COR-L47 (cell line): ENCODE results near the gene KRTAP3-3.
A peak's percentile ranks its signal among the peaks of the same experiment; 100 is the strongest.

Source experiments
- DNase-seq: peaks from one replicate; lab custom pipeline; 2025; lab: John Stamatoyannopoulos, UW

The KRTAP3-3 gene

DNA sequence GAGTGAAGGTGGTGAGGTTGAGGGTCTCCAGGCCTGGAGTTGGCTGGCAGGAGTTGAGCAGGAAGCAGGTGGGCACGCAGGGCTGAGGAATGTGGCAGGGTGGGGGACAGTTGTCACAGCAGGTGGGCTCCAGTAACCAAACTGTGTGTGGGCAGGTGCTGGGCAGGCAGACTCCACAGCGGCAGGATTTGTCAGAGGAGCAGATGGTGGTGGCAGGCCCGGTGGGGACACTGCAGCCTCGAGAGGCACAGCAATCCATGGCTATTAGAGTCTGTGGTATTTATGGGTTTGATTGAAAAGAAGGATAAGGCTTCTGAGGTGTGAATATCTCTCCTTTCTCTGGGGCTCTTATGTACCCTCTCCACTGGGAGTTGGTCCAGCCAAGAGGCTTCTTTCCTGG lies at the start of gene KRTAP3-3:
Gene KRTAP3-3 (minus strand): TSS at position 326 of the 400 bp plus-strand sequence. CDS start 67 bp downstream, at position 259.
- DNase-seq: no peak

DNA sequence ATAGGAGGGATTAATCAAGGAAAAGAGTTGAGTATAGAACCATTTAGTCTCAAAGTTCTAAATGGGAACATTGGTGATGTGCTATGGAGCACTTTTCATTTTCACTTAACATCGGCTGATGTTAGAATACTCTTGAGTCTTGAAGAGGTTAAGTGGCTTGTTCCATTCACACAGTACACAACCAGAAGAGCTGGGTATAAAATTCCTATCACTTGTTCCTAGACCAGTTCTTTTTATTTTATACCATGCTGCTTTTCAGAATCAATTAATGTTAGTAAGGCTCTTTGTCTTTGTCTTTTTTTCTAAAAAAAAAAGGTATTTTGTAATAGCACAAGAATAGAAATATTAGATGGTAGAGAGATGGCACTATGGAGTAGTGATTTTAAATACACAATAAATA lies 49.0 kb upstream of the KRTAP3-3 start:
- DNase-seq: no peak

DNA sequence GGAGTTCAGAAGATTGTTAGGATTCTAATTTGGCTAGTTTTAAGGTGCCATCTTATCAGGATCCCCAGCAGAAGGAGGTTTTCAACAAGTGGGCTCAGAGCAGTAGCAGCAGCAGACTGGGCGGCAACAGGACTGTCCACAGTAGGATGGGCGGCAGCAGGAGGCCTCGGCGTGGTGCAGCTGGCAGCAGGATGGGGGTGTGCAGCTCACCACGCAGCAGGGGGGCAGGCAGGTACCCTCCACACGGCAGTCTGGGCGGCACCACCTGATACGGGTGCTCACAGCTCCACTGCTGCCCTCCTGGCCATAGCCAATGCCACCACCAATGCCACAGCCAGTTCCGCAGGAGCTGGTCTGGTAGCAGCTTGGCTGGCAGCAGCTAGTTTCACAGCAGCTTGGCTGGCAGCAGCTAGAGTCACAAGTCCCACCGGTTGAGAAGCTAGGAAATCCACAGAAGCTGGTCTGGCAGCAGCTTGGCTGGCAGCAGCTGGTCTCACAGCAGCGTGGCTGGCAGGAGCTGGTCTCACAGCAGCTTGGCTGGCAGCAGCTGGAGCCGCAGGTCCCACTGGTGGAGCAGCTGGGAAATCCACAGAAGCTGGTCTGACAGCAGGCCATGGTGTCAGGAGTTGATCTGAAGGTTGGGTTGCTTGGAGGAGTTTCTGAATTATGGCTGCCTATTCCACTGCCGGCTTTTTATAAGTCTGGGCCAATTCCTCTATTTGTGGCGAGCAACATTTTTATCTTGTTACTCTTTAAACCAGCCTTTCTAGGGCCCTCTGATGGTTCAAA lies 47.0 kb upstream of the KRTAP3-3 start, which contains the start of gene KRTAP1-1:
Gene KRTAP1-1 (minus strand): TSS at position 668 of the 789 bp plus-strand sequence. CDS start 53 bp downstream, at position 615.
- DNase-seq: peak; percentile 64

DNA sequence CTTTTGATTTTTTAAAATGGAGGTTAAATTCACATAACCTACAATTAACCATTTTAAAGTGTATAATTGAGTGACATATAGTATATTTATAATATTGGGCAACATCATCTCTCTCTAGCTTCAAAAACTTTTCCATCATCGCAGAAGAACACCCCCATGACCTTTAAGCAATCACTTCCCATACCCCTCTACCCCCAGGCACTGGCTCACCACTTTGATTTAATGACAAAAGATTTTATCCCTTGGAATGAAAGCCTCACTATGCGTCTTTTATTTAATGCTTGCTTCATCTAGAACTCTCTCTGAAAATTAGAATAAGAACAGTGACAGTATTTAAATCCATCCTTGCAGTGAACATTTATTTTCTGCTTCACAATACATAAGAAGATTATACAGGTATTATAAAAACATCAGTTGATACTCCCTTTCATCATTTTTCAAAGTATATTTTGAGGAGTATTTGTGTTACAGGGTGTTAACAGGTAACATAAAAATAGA lies 43.9 kb upstream of the KRTAP3-3 start:
- DNase-seq: no peak

DNA sequence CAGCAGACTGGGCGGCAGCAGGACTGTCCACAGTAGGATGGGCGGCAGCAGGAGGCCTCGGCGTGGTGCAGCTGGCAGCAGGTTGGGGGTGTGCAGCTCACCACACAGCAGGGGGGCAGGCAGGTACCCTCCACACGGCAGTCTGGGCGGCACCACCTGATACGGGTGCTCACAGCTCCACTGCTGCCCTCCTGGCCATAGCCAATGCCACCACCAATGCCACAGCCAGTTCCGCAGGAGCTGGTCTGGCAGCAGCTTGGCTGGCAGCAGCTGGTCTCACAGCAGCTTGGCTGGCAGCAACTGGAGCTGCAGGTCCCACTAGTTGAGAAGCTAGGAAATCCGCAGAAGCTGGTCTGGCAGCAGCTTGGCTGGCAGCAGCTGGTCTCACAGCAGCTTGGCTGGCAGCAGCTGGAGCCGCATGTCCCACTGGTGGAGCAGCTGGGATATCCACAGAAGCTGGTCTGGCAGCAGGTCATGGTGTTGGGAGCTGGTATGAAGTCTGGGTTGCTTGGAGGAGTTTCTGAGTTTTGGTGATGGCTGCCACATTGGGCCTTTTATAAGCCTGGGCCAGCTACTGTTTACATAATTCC lies 40.5 kb upstream of the KRTAP3-3 start, which contains the start of gene KRTAP1-3:
Gene KRTAP1-3 (minus strand): TSS at position 529 of the 590 bp plus-strand sequence. CDS start 53 bp downstream, at position 476.
- DNase-seq: peak; percentile 73

DNA sequence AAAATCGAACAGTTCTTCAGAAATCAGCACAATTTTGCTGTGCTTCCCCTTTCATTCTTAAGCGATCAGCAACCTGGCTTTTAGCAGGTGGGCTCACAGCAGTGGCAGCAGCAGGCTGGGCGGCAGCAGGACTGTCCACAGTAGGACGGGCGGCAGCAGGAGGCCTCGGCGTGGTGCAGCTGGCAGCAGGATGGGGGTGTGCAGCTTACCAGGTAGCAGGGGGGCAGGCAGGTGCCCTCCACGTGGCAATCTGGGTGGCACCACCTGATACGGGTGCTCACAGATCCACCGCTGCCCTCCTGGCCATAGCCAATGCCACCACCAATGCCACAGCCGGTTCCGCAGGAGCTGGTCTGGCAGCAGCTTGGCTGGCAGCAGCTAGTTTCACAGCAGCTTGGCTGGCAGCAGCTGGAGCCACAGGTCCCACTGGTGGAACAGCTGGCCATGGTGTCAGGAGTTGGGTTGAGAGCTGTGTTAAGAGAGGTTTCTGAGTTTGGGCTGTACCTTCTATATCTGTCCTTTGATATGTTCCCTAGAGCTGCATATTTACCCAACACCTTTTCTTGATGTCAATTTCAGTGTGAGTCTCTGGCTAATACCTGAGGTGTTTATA lies 35.8 kb upstream of the KRTAP3-3 start, which contains the start of gene KRTAP1-4:
Gene KRTAP1-4 (minus strand): TSS at position 563 of the 613 bp plus-strand sequence. CDS start 117 bp downstream, at position 446.
- DNase-seq: no peak

DNA sequence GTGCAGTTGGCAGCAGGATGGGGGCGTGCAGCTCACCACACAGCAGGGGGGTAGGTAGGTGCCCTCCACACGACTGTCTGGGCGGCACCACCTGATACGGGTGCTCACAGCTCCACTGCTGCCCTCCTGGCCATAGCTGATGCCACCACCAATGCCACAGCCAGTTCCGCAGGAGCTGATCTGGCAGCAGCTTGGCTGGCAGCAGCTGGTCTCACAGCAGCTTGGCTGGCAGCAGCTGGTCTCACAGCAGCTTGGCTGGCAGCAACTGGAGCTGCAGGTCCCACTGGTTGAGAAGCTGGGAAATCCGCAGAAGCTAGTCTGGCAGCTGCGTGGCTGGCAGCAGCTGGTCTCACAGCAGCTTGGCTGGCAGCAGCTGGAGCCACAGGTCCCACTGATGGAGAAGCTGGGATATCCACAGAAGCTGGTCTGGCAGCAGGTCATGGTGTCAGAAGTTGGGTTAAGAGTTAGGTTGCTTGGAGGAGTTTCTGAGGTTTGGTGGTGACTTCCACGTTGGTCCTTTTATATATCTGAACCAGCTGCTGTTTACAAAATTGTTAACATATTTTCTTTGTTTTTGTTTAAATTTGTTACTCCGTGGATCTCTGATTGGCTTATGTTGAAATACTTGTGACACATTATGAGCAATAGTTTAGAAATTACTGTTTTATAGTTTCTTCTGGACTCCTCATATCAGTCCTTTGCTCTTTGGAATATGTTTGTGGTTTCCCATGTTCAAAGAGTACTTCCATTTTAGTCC lies 32.9 kb upstream of the KRTAP3-3 start, which contains the start of gene KRTAP1-5:
Gene KRTAP1-5 (minus strand): TSS at position 494 of the 757 bp plus-strand sequence. CDS start 53 bp downstream, at position 441.
- peak; percentile 26 for DNase-seq

DNA sequence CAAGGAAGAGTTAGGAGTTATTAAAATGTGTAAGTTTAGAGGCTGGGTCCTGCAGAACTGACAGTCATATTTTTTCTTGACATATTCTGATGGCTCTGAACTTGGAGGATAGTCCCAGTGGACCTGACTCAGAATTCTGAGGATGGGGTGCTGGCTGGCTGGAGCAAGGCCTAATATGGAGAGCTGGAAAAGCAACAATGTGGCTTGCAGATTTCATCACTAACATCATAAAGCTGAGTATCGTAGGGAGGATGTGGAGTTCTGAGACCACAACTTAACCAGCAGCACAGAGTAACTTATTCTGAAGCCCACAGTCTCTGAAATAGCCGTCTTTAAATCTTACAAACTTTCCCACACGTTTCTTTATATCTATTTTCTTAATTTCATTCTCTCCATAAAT lies 30.7 kb upstream of the KRTAP3-3 start:
- DNase-seq: no peak

DNA sequence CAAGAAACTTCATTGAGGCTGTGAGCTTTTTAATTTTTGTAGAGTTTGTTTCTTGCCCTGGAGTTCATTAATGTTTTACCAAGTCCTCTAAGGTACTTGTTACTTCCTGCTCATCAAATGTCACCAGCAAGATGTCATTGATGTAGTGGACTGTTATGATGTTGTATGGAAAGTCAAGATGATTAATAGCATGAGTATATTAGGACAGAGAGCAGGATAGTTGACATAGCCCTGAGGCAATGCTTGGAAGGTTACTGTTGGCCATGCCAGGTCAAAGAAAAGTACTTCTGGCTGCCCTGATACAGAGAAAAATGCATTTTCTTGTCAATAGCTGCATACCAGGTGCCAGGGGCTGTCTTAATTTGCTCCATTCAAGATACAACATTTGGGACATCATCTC lies 26.4 kb upstream of the KRTAP3-3 start:
- no peak for DNase-seq

DNA sequence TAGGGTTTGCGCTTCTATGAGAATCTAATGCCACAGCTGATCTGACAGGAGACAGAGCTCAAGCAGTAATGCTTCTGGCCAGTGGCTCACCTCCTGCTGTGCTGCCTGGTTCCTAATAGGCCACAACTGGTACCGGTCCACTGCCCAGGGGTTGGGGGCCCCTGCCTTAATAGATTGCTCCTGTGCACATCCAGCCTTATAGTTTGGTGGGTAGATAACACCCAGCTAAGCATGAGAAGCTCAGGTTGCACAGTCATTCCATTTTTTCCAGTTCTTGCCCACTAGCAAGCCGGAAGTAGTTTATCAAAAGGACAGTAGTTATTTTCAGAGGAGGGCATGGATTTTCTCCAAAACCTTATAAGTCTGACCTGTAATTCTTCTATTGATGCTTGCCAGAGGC lies 25.5 kb upstream of the KRTAP3-3 start:
- no peak for DNase-seq

DNA sequence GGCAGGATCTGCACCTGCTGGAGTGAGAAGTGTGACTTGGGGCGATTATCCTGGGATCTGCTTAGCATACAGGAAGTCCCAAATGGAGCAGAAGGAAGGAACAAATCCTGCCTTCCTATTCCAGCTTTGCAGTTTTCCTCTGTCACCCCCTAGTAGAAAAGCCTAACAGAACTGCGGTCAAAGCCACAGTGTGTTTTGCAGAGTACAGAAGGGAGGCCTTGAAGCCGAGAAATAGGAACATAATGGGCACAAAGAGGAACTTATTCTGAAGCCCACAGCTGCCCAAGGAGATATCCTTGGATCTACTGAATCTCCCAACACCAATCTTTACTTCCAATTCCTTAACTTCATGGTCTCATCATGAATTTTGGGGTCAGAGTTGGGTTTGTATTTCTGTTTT lies 24.6 kb upstream of the KRTAP3-3 start:
- DNase-seq: no peak

DNA sequence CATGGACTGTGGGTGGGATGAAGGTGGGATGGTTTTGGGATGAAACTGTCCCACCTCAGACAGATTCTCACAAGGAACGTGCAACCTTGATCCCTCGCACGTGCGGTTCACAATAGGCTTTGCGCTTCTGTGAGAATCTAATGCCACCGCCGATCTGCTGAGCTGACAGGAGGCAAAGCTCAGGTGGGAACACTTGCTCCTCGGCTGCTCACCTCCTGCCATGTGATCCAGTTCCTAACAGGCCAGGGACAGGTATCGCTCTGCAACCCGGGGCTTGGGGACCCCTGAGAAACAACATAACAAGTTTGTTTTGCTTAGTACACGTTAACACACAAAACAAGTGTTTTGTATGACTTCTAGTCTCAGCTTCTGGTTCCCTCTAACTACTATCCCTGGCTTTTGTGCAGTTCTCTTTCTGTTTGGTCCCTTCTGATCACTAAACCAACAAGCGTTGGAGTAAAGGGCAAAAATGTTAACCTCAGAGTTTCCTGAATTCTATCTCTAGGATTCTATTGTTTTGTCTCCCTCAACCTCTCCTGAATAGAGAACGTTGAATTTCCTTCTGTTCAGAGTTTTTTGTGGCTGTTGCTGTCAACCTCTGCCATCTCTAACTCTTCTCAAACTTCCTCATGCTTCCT lies 22.7 kb upstream of the KRTAP3-3 start:
- no peak for DNase-seq

DNA sequence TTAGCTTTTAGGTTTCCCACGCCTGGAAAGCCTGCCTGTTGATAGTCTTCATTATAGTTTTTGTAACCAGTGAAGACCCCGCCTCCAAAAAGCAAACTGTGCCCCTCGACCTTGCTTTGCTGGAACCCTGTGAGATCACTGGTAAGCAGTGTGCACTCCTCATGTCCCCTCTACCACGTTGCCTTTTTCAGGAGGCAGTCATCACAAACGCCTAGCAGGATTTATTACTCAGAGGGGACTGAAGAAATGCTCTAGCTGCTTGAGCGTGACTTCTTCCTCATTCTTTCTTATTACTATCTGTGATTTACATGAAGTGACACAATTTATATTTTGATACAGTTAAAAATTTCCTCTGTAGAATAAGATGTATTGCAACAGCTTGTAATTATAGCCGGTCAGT lies 21.5 kb upstream of the KRTAP3-3 start:
- no peak for DNase-seq

DNA sequence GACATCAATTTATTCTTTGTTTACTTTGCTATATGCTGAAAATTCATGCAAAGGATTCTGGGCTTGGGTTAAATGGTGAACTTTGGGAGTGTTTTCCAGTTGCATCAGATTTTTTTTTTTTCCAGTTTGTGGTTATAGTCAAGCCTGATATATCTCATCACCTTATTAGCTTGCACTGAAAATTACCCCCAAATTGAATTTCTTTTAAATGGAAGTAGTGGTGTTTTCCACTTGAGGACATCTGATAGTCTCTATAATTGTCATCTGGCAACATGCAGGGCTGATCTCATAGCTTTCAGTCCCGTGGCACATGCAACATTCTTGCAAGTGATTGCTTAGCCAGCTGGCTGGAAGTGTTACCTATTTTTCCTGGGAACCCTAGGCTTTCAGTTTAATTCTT lies 19.6 kb upstream of the KRTAP3-3 start:
- DNase-seq: no peak

DNA sequence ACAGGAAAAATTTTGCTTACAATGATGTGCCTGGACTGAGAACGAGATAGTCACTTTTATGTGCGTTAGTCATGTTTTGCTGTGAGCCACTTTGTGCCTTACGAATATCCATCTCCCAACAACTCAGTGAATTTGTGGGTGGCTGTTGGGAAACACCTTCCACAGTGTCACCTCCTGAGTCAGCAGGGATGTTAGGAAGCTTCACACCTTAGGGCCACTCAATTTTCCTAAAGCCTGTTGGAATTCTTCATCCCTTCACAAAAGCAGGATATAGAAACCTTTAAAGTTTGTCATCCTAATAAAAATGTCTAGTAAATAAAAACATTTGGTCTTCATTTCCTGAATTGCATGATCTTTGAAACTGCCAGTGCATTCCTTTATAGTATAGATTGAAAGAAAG lies 19.2 kb upstream of the KRTAP3-3 start:
- DNase-seq: no peak

DNA sequence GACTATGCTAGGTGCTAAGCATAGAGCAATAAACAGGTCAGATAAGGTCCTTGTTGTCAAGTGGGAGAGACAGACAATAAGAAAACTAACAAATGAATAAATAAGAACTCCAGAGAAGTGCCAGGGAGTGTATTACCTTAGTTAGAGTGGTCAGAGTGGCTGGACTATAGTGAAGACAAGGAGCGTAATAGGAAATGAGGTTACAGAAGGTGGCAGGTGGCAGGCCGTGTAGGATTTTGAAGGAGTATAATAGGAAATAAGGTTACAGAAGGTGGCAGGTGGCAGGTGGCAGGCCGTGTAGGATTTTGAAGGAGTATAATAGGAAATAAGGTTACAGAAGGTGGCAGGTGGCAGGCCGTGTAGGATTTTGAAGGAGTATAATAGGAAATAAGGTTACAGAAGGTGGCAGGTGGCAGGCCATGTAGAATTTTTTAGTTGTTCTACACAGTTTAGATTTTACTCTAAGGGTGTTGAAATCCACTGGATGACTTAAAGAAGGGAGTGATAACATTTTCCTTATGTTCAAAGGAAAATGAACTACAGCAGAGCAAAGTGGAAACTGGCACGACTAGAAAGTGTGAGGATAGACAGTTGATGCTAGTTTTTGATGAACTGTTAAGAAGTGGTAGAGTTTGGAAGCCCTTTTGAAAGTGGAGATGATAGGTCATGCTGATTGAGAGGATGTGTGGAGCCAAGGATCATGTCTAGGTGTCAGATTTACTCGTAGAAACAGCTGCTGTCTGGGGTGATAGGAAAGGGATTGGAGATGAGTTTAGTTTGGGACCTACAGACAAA lies 18.6 kb upstream of the KRTAP3-3 start:
- no peak for DNase-seq

DNA sequence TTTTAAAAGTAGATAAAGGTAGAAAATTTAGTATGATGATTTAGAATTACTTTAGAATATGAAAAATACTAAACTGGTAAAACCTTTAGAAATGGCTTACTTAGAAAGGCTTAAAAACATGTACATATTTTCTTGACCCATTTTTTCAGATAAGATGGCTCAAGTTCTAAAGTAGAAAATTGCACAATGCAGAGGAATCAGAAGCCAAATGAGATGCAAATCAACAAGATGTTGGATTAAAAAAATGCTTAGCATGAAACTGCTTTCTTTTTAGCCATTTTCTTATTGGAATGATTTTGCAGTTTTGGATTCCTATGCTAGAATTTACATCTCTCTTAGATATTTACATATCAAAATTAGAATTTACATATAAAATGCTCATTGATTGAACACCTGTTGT lies 16.5 kb upstream of the KRTAP3-3 start:
- no peak for DNase-seq

DNA sequence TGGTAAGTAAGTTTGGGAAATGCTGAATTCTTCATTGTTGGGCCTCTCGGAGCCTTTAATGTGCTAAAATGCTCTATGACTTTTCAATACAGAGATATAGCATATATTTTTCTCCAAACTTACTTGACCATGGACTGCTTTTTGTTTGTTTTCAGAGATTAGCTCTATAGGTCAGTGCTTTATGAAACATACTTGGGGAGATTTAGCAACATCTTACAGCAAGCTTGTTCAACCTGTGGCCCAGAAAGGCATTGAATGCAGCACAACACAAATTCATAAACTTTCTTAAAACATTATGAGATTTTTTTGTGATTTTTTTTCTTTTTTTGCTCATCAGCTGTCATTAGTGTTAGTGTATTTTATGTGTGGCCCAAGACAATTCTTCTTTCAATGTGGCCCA lies 16.0 kb upstream of the KRTAP3-3 start:
- no peak for DNase-seq

DNA sequence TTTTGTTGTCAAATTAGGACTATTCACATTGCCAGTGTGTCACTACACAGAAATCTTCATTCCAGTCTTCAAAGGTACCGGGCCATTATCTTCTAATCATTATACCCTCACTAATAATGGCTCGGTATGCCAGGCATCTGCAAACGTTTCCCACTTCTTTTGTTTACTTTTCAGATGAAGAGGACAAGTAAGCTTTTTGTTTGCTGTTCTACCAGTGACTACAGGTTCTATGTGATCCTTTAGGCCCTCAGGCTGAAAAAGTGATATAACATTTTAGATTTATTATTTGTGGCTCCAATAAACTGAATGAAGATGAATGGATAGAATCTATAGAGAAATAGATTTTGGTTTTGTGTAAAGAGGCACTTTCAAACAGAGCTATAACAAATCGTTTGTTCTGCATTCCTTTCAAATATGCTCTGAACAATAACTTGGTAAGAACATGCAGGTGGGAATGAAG lies 15.4 kb upstream of the KRTAP3-3 start:
- no peak for DNase-seq

DNA sequence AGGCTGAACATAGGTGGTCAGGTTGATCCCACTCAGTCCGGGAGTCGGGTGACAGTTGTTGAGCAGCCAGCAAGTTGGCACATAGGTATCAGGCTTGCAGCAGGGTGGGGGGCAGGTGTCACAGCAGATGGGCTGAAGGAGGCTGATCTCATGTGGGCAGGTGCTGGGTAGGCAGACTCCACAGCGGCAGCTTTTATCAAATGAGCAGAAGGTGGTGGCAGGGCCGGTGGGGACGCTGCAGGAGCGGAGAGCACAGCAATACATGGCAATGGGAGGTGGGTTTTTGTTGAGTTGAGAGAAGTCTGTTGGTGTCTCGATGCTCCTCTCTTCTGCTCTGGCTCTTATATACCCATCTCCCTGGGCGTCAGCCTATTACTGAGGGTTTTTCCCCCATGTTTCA lies 14.8 kb upstream of the KRTAP3-3 start, which contains the start of gene KRTAP3-1:
Gene KRTAP3-1 (minus strand): TSS at position 318 of the 400 bp plus-strand sequence. CDS start 54 bp downstream, at position 264.
- DNase-seq: no peak
